Liver (tissue), 9 donors: ENCODE data around the gene TNS3. TPM values are rescaled to one million over a fixed set of nuclear protein-coding genes. Genes with fewer than 3 reads are reported as not detected.

Experiments used
- DNase-seq: peaks from one replicate; pipeline ENCODE4 v3.0.0-alpha.2; 2017; ENCODE audit warnings: low spot score
- H3K27ac ChIP-seq, 2 donors: one replicate each; pipeline ENCODE4 v1.7.0; 2013; ENCODE audit warnings: inconsistent platforms in 2 of 2, low read length in 2 of 2, control low read depth in 1 of 2, low read depth in 1 of 2, mild to moderate bottlenecking in 1 of 2
- H3K27me3 ChIP-seq, 4 donors: one replicate each; pipeline versions ENCODE4 v1.6.1 to v1.7.0; 2013; ENCODE audit warnings: low read length in 3 of 4, inconsistent platforms in 1 of 4, mild to moderate bottlenecking in 1 of 4, moderate library complexity in 1 of 4; ENCODE audit not compliant: control insufficient read depth in 4 of 4, insufficient read depth in 4 of 4
- H3K36me3 ChIP-seq, 4 donors: one replicate each; pipeline versions ENCODE4 v1.6.1 to v1.7.0; 2013; ENCODE audit warnings: low read length in 3 of 4, mild to moderate bottlenecking in 3 of 4, low read depth in 1 of 4, moderate library complexity in 1 of 4; ENCODE audit not compliant: control insufficient read depth in 4 of 4, insufficient read depth in 3 of 4
- H3K4me1 ChIP-seq, 4 donors: one replicate each; pipeline versions ENCODE4 v1.6.1 to v1.7.0; 2013; ENCODE audit warnings: low read length in 3 of 4, mild to moderate bottlenecking in 3 of 4, moderate library complexity in 1 of 4; ENCODE audit not compliant: control insufficient read depth in 4 of 4, insufficient read depth in 4 of 4
- H3K4me3 ChIP-seq, 3 donors: one replicate each; pipeline versions ENCODE4 v1.6.1 to v1.7.0; 2013; ENCODE audit warnings: low read length in 3 of 3, control low read depth in 1 of 3, low read depth in 1 of 3, mild to moderate bottlenecking in 1 of 3
- H3K9ac ChIP-seq, 2 donors: one replicate each; pipeline ENCODE4 v1.7.0; 2013; ENCODE audit warnings: low read length in 2 of 2, mild to moderate bottlenecking in 2 of 2, moderate library complexity in 2 of 2, control low read depth in 1 of 2, low read depth in 1 of 2
- H3K9me3 ChIP-seq, 4 donors: one replicate each; pipeline versions ENCODE4 v1.6.1 to v1.7.0; 2013; ENCODE audit warnings: low read length in 3 of 4; ENCODE audit not compliant: control insufficient read depth in 4 of 4
- ATF3 ChIP-seq: IDR thresholded peaks from 2 replicates; pipeline ENCODE4 v1.6.1; 2016; ENCODE audit warnings: antibody characterized with exemption
- HNF4A ChIP-seq, 2 donors: conservative IDR thresholded peaks; 2 replicates each; pipeline ENCODE4 v1.6.1; 2016; ENCODE audit warnings: antibody characterized with exemption in 2 of 2, mild to moderate bottlenecking in 2 of 2
- HNF4G ChIP-seq: IDR thresholded peaks from 2 replicates; pipeline ENCODE4 v1.6.1; 2016; ENCODE audit warnings: antibody characterized with exemption
- JUND ChIP-seq, 2 donors: IDR thresholded peaks; 2 replicates each; pipeline ENCODE4 v1.6.1; 2016; ENCODE audit warnings: antibody characterized with exemption in 2 of 2
- MAX ChIP-seq: IDR thresholded peaks from 2 replicates; pipeline ENCODE4 v1.6.1; 2016; ENCODE audit warnings: antibody characterized with exemption
- NR2F2 ChIP-seq: IDR thresholded peaks from 2 replicates; pipeline ENCODE4 v1.6.1; 2016; ENCODE audit warnings: antibody characterized with exemption
- RAD21 ChIP-seq, 2 donors: IDR thresholded peaks; 2 replicates each; pipeline ENCODE4 v1.6.1; 2016; ENCODE audit warnings: antibody characterized with exemption in 2 of 2, mild to moderate bottlenecking in 2 of 2
- REST ChIP-seq: IDR thresholded peaks from 2 replicates; pipeline ENCODE4 v1.6.1; 2016; ENCODE audit warnings: antibody characterized with exemption, mild to moderate bottlenecking
- RXRA ChIP-seq, 2 donors: IDR thresholded peaks; 2 replicates each; pipeline ENCODE4 v1.6.1; 2017 to 2018; ENCODE audit warnings: antibody characterized with exemption in 2 of 2, mild to moderate bottlenecking in 1 of 2
- SP1 ChIP-seq: IDR thresholded peaks from 2 replicates; pipeline ENCODE4 v1.6.1; 2018; ENCODE audit warnings: antibody characterized with exemption, mild to moderate bottlenecking
- TAF1 ChIP-seq: conservative IDR thresholded peaks from 2 replicates; pipeline ENCODE4 v1.6.1; 2016; ENCODE audit warnings: antibody characterized with exemption, mild to moderate bottlenecking
- ZBTB33 ChIP-seq: IDR thresholded peaks from 2 replicates; pipeline ENCODE4 v1.6.1; 2016; ENCODE audit warnings: antibody characterized with exemption
- whole genome bisulfite sequencing: extraction: QIAGEN DNeasy Blood & Tissue Kit; methylation state at CpG from one replicate; pipeline ENCODE4 v1.1.7; 2013; 5-methylcytosine and 5-hydroxymethylcytosine counted together
- polyA plus RNA-seq, 2 donors: library from polyadenylated mRNA; stranded (reverse) in 1 of 2; unstranded in 1 of 2; fragments of 200-250 nt in 1 of 2; fragments of >200 nt in 1 of 2; fragmentation: Nextera tagmentation in 1 of 2; extraction: Ambion mirVana in 1 of 2; gene quantifications; one replicate each; pipeline versions ENCODE4 v1.2.1 to v1.2.3, GENCODE V29; 2013 to 2015
- total RNA-seq, 2 donors: library from RNA; depleted of rRNA; stranded (reverse); fragments of >200 nt; gene quantifications; one replicate each; pipeline ENCODE4 v1.2.3, GENCODE V29; 2014
- donor health status: healthy.
- donor health status: healthy.
- donor health status: healthy.
- donor health status: healthy.
- donor health status: healthy.

TNS3 gene
- total and polyA plus RNA-seq, 4 donors = 16.8 to 100 (median 29.5) TPM

- DNase-seq = no peak
- Histone ChIP-seq H3K4me3 (no peak overlapping the region), H3K9ac (peak overlapping the region in 1 of 2 donors; percentile 22), H3K27me3 (no peaks in the 10 kb centered on the region), H3K4me1 (peaks cover 30 to 84% (median 77%) of the 10 kb centered on the region in 4 donors), H3K36me3 (no peaks in the 10 kb centered on the region), H3K27ac (peak overlapping the region; percentile 47 to 78), H3K9me3 (no peaks in the 10 kb centered on the region)
- 49% methylated on average over 13 of the region's 13 CpGs for WGBS
- peak; percentile 55 to 63 for TF ChIP-seq RXRA (IDR thresholded peaks at IDR 0.05)
- peak; percentile 71 to 77 for TF ChIP-seq HNF4A (conservative IDR thresholded peaks at IDR 0.05)
- TF ChIP-seq NR2F2 = peak; percentile 32
- no peak for TF ChIP-seq HNF4G
- TF ChIP-seq MAX = no peak
- TF ChIP-seq RAD21 (IDR thresholded peaks at IDR 0.05) = peak in 1 of 2 donors; percentile 37
Observed at GRCh38 chr7:47576031-47576865, 5.7 kb downstream of the TNS3 start.

GRCh38 chr7:47574482-47575329, 7.2 kb downstream of the TNS3 start:
- Histone ChIP-seq H3K27ac (peak overlapping the region; percentile 81 to 86), H3K9me3 (no peaks in the 10 kb centered on the region), H3K4me1 (peaks cover 35 to 86% (median 78%) of the 10 kb centered on the region in 4 donors), H3K4me3 (no peak overlapping the region), H3K27me3 (no peaks in the 10 kb centered on the region), H3K9ac (peak overlapping the region in 1 of 2 donors; percentile 12), H3K36me3 (no peaks in the 10 kb centered on the region)
- WGBS = 19% methylated on average over 11 of the region's 11 CpGs
- no peak for DNase-seq
- no peak for TF ChIP-seq TAF1
- TF ChIP-seq ATF3 = no peak
- no peak for TF ChIP-seq HNF4A (conservative IDR thresholded peaks at IDR 0.05)
- no peak for TF ChIP-seq REST
- TF ChIP-seq ZBTB33 = no peak
- no peak for TF ChIP-seq JUND (IDR thresholded peaks at IDR 0.05)
- no peak for TF ChIP-seq RAD21 (IDR thresholded peaks at IDR 0.05)
- TF ChIP-seq SP1 = no peak
- TF ChIP-seq NR2F2 = no peak
- no peak for TF ChIP-seq RXRA (IDR thresholded peaks at IDR 0.05)
- no peak for TF ChIP-seq HNF4G
